Medulla oblongata (tissue), 1 donor: ENCODE results near the gene SVOPL.
"Not testable (repeated sequence)": the region's sequence is repeated elsewhere in the genome, so short reads cannot be mapped to it uniquely, and the experiment has no call there.

ENCODE experiments used
- DNase-seq: peaks from one replicate; pipeline ENCODE4 v3.0.0-alpha.2; 2015; ENCODE audit errors: extremely low spot score

Gene SVOPL

DNA sequence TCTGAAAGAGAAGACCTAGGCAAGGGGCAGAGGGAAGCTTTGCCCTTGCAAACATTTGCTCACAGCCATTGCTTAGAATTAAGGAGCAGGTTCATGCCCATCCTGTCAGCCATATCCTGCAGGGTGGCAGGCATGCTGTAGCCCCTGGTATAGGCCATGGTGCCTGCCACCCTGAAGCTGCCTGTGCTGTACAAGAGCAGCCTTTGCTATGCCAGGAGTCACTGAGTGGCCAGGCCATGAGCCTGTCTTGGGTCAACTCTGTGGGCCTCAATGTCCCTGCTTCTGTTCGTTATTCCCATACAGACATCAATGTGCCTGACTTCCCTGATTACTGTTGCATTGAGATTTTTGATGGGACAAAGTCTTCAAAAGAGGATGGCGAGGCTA lies 368 bp upstream of the SVOPL start:
- DNase-seq, result no peak

- DNase-seq, result no peak
These were observed 1.5 kb downstream of the SVOPL start for GRCh38 chr7:138699661-138700060.

GRCh38 chr7:138698281-138698680 lies 2.9 kb downstream of the SVOPL start:
- DNase-seq, result no peak

DNA sequence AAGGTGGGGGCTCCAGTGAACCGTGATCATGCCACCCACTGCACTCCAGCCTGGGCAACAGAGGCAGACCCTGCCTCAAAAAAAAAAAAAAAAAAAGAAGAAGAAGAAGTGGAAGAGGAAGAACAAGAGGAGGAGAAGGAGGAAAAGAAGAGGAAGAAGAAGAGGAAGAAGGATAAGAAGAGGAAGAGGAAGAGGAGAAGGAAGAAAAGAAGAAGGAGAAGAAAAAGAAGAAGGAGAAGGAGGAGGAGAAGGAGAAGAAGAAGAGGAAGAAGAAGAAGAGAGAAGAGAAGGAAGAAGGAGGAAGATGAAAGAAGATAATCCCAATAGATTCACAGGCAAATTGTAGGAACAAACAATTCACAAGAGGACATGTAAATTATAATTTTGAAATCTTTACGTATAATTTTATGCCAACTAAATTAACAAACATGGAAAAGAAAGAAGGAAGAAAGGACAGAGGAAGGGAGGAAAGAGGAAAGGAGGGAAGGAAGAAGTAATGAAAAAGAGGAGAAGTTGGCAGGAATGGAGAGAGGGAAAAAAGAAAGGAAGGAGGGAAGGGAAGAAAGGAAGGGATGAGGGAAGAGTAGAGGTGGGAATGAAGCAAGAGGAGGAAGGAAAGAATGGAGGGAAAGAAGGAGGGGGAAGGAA lies 3.5 kb downstream of the SVOPL start:
- no peak for DNase-seq

- not testable (repeated sequence) for DNase-seq
These were observed 5.4 kb downstream of the SVOPL start for GRCh38 chr7:138695776-138696175.

- DNase-seq, result no peak
These were observed 6.1 kb downstream of the SVOPL start for GRCh38 chr7:138695106-138695505.

- DNase-seq, result no peak
These were observed 10.0 kb downstream of the SVOPL start for GRCh38 chr7:138691178-138691577.

DNA sequence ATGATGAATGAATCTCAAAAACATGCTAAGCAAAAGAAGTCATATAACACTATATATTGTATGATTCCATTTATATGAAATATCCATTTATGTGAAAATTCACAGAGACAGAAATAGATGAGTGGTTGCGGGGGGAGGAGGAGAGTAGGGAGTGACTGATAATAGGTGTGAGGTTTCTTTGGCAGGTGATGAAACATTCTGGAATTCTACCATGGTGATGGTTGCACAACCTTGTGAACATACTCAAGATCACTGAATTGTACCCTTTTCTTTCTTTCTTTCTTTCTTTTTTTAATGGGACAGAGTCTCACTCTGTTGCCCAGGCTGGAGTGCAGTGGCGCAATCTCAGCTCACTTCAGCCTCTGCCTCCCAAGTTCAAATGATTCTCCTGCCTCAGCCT lies 10.7 kb downstream of the SVOPL start:
- DNase-seq, result no peak

DNA sequence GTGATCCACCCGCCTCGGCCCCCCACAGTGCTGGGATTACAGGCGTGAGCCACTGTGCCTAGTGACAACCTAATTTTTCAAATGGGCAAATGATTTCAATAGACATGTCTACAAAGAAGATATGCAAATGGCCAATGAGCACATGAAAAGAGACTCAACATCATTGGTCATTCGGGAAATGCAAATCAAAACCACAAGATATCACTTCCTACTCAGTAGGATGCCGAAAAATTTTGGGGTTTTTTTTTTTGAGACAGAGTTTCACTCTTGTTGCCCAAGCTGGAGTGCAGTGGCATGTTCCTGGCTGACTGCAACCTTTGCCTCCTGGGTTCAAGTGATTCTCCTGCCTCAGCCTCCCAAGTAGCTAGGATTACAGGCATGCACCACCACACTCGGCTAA lies 13.1 kb downstream of the SVOPL start:
- DNase-seq, result not testable (repeated sequence)

GRCh38 chr7:138684340-138684739 lies 16.8 kb downstream of the SVOPL start:
- DNase-seq, result no peak

- no peak for DNase-seq
These were observed 21.4 kb downstream of the SVOPL start for GRCh38 chr7:138679793-138680192.

- DNase-seq, result no peak
These were observed 30.6 kb downstream of the SVOPL start for GRCh38 chr7:138670594-138670993.

GRCh38 chr7:138669364-138669763 lies 31.8 kb downstream of the SVOPL start:
- DNase-seq, result no peak

DNA sequence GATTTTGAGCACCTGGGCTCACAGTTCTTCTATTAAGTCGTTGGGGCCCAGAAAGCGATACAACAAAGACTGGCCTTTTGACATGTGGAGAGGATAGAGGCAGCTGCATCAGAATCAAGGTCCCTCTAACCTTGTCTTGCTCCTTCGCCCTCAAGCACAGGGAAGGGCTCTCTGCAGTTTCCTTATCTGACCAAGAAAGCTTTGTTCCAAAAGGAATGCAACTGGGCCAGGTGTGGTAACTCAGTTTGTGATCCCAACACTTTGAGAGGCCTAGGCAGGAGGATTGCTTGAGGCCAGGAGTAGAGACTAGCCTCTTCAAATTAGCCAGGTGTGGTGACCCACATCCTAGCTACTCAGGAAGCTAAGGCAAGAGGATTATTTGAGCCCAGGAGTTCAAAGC lies 32.2 kb downstream of the SVOPL start:
- no peak for DNase-seq

- DNase-seq, result no peak
These were observed 32.9 kb downstream of the SVOPL start for GRCh38 chr7:138668229-138668596.

DNA sequence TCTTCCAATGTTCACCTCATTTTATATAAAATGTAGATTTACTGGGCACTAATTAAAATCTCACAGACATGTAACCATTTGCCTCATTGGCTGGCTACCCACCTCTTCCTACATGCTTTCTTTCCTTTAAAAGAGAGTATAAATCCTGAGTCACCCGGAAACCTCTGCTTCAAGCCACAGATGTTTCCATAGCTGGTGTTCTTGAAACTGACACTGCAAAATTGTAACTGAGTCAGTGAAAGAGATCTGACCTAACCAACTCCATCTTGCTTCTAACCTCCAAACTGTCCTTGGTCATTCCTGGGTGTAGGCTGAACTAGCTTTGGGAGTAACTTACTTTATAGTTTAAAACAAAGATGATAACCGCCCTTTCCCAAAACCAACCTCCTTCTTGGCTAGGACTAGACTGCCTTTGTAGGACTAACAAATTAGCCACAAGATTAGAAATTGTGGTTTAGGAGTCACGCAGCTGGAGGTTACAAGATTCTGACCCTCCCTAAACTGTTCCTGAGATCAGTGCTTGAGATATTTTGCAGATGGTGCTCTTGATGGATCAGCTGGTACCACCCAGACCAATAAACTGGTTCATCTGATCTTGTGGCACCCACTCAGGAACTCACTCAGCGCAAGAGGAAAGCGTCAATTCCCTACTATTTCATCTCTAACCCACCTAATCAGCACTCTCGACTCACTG lies 33.5 kb downstream of the SVOPL start:
- no peak for DNase-seq

- DNase-seq, result peak; percentile 12
These were observed 34.8 kb downstream of the SVOPL start for GRCh38 chr7:138666385-138666784.

DNA sequence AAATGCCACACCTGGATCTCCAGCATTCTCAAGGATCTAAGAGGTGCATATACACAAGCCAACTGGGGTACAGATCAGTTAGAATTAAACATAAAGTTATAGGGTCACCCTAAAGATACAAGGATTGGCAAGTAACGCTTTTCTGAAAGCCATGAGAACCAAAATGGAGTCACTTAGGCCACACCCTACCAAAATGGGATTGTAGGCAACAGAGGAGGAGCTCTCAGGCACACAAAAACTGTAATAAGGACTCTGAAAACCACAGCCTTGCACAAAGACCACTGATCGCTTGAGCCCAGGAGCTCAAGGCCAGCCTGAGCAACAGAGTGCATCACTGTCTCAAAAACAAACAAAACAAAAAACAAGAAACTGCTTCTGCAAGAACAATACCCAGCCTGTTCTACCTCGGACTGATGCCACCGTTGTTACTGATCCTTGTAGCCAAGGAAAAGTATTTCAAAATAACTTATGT lies 35.5 kb downstream of the SVOPL start:
- DNase-seq, result peak; percentile 74

DNA sequence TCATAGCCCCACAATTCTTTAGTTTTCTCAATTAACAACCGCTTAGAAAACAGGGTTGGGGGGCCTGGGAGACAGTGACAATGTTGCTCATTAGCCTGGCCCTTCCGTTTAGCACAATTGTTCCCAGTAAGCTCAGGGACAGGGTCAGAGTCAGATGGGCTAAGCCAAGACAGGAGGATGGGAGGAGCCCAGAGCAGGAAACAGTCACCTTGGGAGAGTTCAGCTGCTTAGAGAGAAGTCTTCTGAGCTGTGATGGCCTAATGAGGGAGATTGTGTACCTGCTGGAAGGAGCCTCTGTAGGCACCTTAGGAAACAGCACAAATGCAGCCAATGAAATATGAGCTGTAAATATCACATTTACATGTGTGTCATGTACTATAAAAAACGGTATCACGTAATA lies 35.9 kb downstream of the SVOPL start:
- no peak for DNase-seq

DNA sequence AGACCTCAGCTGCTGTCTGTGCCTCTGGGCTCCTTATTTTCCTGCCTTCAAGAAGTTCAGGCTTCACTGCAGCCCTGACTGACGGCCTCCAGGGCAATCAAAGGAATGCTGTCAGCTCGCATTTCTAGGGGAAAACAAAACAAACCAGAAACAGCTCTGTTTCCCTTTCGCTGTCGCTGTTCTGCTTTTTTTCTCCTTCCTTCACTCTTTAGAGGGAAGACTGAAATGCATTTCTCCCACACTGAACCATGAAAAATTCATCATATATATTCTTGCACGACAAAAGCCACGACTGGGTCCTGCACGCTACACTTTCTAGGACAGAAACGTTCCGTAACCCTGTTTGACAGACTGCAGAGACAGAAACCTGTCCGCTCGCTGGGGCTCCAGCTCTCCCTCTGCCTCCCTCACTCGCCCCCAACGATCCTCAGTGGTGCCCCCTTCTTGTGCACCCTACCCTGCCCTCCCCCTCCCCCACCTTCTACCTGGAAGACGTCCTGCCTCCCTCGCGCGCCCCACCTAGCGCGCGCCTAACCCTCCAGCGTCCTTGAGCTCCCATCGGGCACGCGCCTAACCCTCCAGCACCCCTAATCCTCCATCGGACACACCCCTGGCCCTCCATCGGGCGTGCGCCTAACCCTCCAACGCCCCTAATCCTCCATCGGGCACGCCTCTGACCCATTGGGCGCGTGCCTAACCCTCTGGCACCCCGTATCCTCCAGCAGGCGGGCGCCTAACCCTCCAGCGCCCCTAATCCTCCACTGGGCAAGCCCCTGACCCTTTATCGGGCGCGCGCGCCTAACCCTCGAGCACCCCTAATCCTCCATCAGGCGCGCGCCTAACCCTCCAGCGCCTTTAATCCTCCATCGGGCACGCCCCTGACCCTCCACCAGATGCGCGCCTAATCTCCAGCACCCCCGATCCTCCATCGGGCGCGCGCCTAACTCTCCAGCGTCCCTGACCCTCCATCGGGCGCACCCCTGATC lies 37.1 kb downstream of the SVOPL start:
- peak; percentile 15 for DNase-seq

DNA sequence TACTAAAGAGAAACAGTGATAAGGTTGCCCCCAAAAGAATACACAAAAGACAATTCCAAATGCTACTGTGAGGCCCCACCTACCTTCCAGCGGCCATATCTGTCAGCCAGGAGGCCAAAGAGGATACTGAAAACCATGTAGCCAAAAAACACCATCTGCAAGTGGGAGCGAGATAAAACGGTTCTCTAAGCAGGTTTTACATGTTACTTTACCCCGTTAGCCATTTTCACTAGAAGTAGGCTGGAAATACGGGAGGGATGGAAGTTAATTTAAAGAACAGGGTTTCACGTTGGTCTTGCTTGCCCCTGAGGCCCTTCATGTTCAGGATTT lies 38.2 kb downstream of the SVOPL start:
- no peak for DNase-seq
